D721Med (cell line): ENCODE data around the gene ATP13A2.
"Not testable (repeated sequence)": the region's sequence is repeated elsewhere in the genome, so short reads cannot be mapped to it uniquely, and the experiment has no call there.

Experiments used
- DNase-seq: peaks from one replicate; pipeline ENCODE4 v3.0.0; 2011; ENCODE audit warnings: low spot score; ENCODE audit not compliant: insufficient read length
- FAIRE-seq: peaks from 2 replicates; lab custom pipeline; 2011; peaks lifted over from hg19 to GRCh38; lab: Jason Lieb, UNC
- TF ChIP-seq, protein P1 (sequence below): IDR thresholded peaks from 2 replicates; pipeline ENCODE4 v1.5.1; 2012; ENCODE audit warnings: mild to moderate bottlenecking, control low read depth; ENCODE audit not compliant: insufficient read depth; ENCODE audit errors: missing control alignments

Gene ATP13A2

DNA sequence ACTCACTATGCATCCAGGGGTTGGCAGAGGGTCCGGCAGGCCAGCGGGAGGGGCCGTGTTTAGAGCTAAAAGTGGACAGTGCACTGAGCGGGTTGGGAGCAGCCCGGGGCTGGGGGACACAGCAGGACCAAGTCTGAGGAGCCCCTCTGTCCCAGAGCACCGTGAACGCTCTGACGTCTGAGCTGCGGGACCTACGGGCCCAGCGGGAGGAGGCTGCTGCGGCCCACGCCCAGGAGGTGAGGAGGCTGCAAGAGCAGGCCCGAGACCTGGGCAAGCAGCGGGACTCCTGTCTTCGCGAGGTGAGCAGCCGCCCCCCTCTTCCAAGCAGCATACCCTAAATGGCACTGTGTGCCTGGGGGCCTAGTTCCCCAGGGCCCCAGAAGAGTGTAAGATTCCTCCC, 57.1 kb downstream of the ATP13A2 start:
- DNase-seq, result no peak
- FAIRE-seq, result no peak

DNA sequence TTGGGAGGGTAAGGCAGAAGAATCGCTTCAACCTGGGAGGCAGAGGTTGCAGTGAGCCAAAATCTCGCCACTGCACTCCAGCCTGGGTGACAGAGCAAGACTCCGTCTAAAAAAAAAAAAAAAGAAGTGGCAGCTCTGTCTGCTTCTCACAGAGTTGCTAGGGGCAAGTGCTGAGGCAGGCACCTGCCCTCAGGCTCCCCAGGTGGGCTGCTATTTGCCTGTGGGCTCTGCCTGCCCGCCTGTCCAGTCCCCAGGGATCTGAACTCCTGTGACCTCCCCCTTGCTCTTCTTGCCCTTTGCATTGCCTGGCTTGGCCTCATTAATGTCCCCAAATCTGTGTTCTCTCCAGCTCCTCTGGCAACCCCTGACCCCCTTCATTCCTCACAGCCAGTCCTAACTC, 59.4 kb downstream of the ATP13A2 start:
- not testable (repeated sequence) for DNase-seq, FAIRE-seq

More for the DNA sequence above, 57.1 kb downstream of the ATP13A2 start:
- TF ChIP-seq, protein P1, sequence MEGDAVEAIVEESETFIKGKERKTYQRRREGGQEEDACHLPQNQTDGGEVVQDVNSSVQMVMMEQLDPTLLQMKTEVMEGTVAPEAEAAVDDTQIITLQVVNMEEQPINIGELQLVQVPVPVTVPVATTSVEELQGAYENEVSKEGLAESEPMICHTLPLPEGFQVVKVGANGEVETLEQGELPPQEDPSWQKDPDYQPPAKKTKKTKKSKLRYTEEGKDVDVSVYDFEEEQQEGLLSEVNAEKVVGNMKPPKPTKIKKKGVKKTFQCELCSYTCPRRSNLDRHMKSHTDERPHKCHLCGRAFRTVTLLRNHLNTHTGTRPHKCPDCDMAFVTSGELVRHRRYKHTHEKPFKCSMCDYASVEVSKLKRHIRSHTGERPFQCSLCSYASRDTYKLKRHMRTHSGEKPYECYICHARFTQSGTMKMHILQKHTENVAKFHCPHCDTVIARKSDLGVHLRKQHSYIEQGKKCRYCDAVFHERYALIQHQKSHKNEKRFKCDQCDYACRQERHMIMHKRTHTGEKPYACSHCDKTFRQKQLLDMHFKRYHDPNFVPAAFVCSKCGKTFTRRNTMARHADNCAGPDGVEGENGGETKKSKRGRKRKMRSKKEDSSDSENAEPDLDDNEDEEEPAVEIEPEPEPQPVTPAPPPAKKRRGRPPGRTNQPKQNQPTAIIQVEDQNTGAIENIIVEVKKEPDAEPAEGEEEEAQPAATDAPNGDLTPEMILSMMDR, result no peak

DNA sequence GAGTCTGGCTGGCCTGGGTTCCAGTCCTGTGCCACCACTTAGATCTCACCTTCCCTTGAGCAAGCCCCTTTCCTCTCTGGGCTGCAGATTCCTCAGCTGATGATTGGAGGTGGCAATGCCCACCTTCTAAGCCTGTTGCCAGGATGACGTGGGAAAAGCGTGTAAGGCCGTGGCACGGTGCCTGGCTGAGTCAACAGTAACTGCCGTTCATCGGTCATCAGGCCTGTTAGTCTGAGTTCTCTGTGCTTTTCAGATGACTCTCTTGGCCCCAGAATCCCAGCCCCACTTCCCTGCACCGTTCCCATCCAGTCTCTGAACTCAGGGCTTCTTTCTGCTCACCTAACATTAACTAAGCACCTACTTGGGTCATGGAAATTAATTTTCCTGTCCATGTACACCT, 62.7 kb downstream of the ATP13A2 start:
- not testable (repeated sequence) for DNase-seq

DNA sequence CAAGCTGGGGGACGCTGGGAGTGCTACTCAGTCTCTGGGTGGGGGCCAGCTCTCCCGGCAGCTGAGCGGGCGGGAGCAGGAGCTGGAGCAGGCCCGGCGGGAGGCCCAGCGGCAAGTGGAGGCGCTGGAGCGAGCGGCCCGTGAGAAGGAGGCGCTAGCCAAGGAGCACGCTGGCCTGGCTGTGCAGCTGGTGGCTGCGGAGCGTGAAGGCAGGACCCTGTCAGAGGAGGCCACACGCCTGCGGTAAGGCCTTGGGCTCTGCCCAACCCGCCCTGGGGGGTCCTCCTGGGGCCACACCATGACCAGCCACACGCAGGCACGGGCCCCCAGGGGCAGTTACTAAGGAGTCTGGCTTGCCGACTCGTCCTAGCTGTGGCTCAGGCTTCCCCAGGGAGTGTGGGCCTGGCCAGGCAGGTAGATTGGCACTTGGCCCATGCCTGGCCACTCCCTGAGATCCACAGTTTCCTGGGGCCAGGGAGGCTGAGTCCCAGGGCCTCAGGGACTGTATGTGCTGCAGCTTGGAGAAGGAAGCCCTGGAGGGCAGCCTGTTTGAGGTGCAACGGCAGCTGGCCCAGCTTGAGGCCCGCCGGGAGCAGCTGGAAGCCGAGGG, 63.3 kb downstream of the ATP13A2 start:
- not testable (repeated sequence) for FAIRE-seq

More for the DNA sequence above, 62.7 kb downstream of the ATP13A2 start:
- FAIRE-seq, result not testable (repeated sequence)

DNA sequence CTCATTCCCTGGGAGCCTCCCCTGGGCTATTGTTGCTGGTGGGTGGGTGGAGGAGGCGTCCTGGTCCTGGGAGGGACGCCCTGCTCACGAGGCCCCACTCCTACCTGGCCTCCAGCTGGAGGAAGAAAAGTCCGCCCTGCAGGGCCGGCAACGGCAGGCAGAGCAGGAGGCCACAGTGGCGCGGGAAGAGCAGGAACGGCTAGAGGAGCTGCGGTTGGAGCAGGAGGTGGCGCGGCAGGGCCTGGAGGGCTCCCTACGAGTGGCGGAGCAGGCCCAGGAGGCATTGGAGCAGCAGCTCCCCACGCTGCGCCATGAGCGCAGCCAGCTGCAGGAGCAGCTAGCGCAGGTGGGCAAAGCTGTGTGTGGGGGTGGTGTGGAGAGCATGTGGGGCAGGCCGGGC, 65.1 kb downstream of the ATP13A2 start:
- TF ChIP-seq, protein P1, result no peak
- DNase-seq, result no peak
- no peak for FAIRE-seq

More for the DNA sequence above, 63.3 kb downstream of the ATP13A2 start:
- not testable (repeated sequence) for DNase-seq

DNA sequence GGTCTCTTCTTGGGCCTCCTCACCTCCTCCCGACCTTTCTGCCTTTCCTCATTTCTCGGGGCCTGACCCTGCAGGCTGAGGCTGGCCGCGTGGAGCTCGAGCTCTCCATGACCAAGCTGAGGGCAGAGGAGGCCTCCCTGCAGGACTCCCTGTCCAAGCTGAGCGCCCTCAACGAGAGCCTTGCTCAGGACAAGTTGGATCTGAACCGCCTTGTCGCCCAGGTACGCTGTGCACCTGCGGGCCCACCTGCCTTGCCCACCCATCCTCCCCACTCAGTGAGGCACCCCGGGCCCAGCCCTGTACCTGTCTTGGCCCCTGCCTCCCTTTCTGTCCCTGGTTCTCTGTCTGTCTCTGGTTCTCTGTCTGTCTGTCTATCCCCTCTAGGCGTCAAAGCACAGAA, 65.5 kb downstream of the ATP13A2 start:
- FAIRE-seq, DNase-seq: not testable (repeated sequence)

DNA sequence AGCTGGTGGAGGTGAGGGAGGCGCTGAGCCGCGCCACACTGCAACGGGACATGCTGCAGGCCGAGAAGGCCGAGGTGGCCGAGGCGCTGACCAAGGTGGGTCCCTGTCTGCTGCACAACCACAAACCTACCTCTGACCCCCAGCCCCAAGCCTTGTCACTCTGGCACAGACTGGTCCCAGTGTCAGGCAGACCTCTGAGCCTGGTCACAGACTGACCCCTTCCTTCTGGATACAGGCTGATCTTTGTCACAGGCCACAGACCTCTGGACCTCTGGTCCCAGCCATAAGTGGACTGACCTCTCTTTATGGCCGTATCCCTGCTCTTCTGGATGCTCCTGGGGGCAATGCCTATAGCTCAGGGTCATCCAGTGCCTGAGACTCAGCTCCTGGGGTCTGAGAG, 66.2 kb downstream of the ATP13A2 start:
- DNase-seq, FAIRE-seq: not testable (repeated sequence)

DNA sequence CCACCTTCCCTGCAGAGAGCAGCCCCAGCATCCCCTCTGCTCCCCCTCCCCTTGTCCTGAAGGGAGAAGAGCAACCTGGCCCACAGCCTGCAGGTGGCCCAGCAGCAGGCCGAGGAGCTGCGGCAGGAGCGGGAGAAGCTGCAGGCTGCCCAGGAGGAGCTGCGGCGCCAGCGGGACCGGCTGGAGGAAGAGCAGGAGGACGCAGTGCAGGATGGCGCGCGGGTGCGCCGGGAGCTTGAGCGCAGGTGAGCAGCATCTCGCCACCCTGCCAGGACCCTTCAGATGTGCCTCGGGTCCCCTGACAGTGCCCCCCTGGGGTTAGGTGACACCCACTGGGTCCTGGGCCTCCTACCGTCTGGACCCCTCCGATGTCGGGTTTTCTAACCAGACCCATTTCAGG, 67.7 kb downstream of the ATP13A2 start:
- no peak for FAIRE-seq
- TF ChIP-seq, protein P1, result no peak
- no peak for DNase-seq

DNA sequence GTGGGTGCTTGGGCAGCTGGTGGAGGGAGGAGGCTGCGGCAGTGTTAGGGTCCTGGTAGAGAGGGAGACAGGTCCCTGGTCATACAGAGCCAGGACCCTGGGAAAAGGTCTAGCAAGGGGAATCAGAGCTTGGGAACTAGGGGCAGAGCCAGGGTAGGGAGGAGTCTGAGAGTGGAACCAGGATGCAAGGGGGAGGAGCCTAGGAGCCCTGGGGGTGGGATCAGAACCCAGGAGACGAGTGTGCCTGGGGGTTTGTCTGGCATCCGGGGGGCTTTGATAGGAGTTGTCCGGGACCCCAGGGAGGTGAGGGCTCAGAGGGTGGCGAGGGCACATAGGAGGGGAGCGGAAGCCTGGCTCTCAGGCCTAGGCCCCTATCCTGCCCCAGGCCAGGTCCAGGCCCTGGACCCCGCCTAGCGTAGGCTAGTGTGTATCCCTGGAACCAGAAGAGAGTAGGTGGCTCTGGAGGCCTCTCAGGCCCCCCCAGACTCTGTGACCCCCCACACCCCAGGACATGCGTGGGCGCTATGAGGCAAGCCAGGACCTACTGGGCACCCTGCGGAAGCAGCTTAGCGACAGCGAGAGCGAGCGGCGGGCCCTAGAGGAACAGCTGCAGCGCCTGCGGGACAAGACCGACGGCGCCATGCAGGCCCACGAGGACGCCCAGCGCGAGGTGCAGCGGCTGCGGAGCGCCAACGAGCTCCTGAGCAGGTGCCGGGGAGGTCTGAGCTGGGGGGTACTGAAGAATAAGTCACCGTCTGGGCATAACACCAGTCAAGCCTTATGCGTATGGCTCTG, 72.1 kb downstream of the ATP13A2 start:
- not testable (repeated sequence) for FAIRE-seq, DNase-seq

DNA sequence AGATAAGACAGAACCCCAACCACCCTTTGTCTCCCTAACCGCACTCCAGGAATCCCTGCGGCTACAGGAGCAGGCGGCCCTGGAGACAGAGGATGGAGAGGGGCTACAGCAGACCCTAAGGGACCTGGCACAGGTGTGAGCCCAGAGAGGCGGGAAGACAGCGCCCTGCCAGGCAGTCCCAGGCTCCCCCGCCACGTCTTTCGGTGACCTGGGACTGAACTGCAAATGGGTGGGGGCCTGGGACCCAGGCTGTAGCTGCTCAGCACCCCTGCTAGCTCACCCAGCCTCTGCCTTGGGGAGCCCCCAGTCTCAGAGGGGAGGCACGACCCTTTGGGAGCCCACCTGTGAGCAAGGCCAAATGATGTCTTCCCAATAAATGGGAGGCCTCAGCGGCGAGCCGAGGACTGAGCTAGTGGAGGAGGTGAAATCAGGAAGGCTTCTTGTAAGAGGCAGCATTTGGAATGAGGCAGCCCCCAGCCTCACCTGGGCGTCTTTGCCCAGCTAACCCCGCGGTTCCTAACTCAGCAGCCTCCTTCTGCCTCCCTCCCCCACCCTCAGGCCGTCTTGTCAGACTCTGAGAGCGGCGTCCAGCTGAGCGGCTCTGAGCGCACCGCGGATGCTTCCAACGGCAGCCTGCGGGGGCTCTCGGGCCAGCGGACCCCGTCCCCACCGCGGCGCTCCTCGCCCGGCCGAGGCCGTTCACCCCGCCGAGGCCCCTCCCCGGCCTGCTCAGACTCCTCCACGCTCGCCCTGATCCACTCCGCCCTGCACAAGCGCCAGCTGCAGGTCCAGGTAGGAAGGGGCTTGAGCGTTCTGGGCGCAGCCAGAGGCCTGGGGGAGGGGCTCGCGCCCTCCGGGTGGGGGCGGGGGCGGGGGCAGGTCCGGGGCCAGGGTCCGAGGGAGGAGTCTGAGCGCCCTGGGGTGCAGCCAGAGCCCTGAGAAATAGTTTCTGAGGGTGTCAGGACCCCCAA, 73.1 kb downstream of the ATP13A2 start:
- DNase-seq, result no peak
- no peak for FAIRE-seq
- TF ChIP-seq, protein P1, result no peak

DNA sequence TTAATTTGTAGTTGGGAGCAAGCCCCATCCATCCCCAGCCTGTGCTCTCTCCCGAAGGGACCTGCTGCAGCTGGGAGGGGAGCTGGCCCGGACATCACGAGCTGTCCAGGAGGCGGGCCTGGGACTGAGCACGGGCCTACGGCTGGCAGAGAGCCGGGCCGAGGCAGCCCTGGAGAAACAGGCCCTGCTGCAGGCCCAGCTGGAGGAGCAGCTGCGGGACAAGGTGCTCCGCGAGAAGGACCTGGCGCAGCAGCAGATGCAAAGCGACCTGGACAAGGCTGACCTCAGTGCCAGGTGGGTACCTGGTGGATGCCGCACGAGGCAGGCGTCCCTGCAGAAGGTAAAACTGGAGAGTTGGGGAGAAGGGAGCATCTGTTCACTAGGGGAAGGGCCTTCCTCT, 75.1 kb downstream of the ATP13A2 start:
- not testable (repeated sequence) for FAIRE-seq, DNase-seq
